GM18951 (cell line): ENCODE results near the gene TVP23A.

Experiments
- POLR2A ChIP-seq: IDR thresholded peaks from 4 replicates; pipeline ENCODE4 v1.6.1; 2011; ENCODE audit warnings: mild to moderate bottlenecking; ENCODE audit not compliant: insufficient read length, insufficient read depth; ENCODE audit errors: extremely low read depth
- in situ Hi-C: fragments of 300-500 bp; cut with MboI; formaldehyde crosslinking; loops from one replicate; pipeline ENCODE4 v1.12.0; 2022; ENCODE audit warnings: low sequenced_read_pairs, mixed read lengths, inconsistent platforms; ENCODE audit not compliant: unreplicated experiment

Gene TVP23A

DNA sequence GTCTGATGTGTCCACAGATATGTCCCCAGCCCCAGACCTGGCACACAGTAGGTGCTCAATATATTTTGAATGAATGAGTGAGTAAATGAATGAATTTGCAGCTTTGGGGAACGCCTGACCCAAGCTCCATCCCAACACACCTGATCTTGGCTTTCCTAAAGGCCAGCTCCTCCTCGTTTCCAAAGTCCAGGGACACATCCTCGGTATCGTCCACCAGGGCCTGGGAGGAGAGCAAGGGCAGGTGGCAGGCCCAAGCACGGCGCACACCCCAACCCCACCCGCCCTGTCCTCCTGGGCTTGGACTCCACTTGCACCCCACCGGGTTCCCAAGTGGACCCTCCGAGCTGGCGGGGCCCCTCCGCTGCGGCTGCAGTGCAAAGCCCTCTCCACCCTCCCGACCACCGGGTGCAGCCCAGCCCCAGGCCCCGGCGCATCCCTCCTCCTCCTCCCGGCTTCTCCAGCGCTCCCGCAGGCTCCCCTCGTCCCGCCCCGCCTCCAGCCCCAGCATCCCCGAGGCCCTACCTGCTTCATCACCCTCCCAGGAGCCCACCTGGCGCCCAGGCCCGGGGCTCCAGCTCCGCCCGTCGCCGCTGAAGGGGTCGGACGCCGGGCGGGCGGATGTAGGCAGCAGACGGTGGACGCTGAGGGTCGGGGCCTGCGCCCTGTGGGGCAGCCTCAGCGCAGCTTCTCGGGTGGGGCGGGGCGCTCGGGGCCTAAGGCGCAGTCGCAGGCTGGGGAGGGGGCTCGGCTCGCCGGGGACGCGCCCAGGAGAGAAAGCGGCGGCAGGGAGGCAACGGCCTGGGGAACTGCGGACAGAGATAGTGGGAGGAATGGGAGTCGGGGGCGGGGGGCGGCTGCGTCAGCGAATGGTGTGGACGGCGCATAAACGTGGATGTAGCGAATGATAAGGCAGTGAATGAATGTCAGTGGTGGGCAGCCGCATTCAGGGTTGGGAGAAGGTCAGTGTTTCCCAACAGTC, at the start of gene TVP23A:
TSS of gene TVP23A (minus strand) at position 832 of the 979 bp plus-strand sequence. CDS start at position 531, 301 bp downstream.
- in situ Hi-C loops, result no loop called here
- no peak for TF ChIP-seq POLR2A

DNA sequence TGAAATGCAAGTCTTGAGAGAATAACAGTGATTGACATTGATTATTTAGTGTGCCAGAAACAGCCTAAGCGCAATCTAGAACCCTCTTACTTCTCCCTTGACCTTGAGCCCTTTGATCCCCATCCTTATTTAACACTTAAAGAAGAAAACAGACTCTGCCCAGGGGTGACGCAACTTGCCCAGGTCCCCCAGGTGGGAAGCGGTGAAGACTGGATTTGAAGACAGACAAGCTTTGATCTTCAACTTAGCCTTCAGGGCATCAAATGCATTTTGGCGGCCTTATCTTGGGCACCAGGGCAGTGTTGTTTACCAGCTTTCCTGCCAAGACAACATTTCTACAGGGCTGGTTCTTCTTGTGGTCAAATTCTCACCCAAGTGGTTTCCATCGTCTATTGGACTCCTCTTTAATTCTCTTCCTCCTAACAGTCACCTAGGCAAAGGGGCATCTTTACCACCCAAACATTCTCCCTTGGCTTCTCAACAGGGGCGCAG, 49.6 kb upstream of the TVP23A start:
- in situ Hi-C loops, result no loop called here
- no peak for TF ChIP-seq POLR2A

DNA sequence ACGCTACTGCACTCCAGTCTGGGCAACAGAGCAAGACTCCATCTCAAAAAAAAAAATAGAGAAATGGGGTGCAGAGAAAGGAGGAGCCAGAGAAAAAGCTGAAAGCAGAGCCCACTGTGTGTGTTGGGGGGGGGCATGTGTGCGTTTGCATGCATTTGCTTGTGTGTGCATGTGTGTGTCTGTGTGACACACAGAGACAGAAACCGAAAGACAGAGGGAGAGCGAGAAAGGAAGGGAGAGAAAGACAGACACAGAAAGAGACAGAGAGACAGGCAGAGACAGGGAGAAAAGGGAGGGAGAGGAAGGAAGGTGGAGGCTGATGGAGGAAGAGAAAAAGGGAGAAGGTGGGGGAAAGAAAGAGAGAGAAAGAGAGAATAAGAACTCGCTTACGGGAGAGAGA, 48.6 kb upstream of the TVP23A start:
- TF ChIP-seq POLR2A, result no peak
- in situ Hi-C loops, result no loop called here

DNA sequence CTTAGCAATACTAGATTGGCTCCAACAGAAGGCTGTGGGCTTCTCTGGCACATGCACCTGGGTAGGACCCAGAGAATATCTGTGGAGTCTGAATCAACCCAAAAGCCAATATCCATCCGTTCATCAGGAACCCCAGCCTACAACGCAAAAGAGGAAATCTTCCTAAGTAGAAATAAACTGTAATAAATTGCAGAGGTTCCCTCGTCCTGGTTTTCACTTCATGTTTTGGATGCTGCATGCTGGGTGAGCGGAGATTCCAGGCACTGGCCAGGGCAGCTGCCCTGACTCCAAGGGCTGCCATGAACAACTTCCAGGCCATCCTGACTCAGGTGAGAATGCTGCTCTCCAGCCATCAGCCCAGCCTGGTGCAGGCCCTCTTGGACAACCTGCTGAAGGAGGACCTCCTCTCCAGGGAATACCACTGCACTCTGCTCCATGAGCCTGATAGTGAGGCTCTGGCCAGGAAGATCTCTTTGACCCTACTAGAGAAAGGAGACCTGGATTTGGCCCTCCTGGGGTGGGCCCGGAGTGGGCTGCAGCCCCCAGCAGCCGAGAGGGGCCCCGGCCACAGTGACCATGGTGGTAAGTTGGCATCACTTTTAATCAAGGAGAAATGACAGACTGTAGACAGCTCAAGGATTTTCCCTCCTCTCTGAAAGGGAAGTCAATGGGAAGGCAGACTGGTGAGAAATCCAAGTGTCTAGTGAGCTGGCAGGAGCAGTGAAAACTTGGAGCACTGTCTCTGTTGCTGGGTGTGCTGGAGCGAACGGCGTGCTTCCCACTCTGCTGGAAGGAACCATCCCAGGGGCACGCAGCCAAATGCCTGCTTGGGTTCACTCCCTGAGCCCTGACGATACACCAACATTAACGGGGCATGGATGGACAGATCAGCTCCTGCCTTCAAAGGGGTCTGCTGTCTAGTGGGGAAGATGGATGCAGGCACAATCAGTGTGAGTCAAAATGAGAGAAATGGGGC, 47.7 kb upstream of the TVP23A start:
- in situ Hi-C loops, result no loop called here
- TF ChIP-seq POLR2A, result no peak

DNA sequence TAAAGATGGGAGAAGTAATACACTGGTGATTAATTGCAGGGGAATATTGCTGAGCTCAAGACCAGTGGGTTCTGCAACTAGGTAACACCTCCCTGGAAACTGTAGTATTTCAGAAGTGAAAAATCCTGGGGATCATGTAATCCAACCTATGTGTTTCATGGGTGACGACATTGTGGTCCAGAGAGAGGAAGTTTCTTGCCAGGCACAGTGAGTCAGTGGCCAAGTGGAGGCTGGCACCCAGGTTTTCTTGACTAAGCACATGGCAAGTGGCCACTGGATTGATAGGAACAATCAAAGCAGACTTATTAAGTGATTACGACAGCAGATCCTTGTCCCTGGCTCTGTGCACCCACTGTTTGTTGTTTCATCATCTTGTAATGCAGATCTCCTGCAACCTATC, 43.8 kb upstream of the TVP23A start:
- no peak for TF ChIP-seq POLR2A
- in situ Hi-C loops, result no loop called here

DNA sequence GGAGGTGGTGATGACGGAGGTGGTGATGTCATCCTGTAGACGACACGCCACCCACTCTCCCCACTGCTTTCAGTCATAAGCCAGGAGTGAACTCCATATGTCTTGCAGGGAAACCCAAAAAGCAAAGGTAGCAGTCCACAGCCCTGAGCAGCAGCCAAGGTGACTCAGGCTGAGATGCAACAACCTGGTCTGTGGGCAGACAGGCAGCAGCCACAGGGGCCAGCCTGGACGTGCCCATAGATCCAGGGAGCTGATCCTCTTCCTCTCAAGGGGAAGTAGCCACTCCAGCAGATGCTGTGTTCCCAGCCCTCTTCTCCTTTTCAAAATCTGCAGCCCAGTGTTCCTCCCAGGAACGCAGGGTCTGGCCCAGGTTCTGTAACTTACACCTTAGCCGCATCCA, 41.1 kb upstream of the TVP23A start:
- no peak for TF ChIP-seq POLR2A
- in situ Hi-C loops, result no loop called here

DNA sequence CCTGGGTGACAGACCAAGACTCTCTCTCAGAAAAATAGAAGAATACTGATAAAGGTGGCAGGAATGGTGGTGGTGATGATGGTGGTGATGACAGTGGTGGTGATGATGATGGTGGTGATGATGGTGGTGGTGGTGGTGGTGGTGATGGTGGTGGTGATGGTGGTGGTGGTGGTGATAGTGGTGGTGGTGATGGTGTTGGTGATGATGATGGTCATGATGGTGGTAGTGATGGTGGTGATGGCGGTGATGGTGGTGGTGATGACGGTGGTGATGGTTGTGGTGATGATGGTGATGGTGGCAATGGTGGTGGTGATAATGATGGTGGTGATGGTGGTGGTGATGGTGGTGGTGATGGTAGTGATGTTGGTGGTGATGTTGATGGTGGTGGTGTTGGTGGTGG, 40.4 kb upstream of the TVP23A start:
- TF ChIP-seq POLR2A, result no peak
- in situ Hi-C loops, result no loop called here

DNA sequence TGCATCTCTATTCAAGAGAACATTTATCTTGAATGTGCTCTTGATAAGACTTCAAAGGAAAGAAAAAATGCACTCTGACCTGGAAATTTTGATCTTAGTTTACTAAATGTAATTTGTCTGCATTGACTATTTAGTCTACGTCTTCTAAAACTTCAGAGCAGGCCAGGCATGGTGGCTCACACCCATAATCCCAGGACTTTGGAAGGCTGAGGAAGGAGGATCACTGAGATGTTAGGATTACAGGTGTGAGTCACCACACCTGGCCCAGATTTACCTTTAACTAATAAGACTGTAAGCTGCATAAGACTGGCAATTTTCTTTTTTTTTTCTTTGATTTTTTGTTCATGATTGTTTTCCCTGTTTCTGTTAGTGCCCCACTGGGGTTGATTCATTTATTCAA, 39.6 kb upstream of the TVP23A start:
- in situ Hi-C loops, result no loop called here
- TF ChIP-seq POLR2A, result no peak

DNA sequence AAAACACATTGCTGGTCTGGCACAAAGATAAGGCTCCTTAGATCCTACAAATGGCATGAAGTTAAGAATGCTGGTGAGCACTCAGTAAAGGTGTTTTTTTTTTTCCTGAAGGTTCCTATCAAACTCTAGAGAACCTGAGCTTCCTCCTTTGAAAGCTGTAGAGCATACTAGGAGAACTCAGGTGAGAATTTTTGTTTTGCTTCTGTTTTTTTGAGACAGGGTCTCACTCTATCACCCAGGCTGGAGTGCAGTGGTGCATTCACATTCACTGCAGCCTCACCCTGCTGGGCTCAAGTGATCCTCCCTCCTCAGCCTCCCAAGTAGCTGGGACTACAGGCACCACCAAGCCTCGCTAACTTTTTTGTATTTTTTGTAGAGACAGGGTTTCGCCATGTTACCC, 37.4 kb upstream of the TVP23A start:
- no peak for TF ChIP-seq POLR2A
- in situ Hi-C loops, result no loop called here

DNA sequence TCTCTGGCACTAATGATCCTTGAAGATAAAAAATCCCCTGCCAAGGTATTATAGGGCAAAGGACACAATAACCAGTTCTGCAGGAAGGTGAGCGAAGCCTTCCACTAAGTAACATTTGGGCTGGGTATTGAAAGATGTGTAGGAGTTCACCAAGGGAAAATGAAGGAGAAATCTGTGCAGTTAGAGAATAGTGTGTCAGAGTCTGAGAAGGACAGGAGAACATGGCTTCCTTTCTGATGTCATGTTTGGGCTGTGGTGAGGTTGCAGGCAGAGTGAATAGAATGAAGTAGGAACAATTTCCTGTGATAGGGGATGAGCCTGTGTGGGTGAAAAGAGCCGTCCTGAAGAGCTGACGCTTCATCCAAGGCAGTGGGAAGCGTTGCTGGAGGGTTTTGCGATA, 34.4 kb upstream of the TVP23A start:
- in situ Hi-C loops, result no loop called here
- TF ChIP-seq POLR2A, result no peak

DNA sequence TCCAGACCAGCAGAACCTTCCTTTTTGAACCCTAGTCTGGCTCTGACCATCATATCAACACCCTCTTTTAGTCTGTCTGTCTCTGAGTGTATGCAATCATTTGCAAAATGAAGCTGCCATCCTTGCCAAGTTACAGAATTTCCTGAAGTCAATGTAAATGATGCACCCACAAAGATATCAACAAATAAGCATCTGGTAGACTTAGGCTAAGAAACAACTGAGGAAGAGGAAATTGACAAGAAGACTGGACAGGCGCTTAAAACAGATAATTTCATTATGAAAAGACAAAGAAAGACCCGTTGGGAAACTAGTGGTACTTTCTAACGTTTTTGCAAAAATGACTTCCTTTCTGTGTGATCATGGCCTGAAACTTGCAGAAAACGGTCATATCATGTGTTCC, 33.7 kb upstream of the TVP23A start:
- TF ChIP-seq POLR2A, result no peak

DNA sequence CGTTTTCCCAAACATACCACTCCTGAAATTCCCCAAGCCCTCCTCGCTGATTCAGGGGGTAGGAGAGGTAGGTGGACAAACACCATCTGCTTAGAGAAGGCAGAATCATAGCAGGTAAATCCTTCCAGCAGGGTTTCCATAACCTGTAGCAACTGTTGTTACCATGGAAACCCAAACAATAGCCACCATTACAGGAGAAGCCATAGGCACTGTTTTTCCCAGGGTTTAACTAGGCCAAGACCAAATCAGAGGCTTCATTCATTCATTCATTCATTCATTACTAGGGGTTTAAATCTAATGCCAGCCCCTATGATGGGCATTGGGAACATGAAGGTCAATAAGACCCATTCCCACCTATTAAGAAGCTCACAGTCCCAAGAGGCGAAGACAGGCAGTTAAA, 32.9 kb upstream of the TVP23A start:
- in situ Hi-C loops, result no loop called here
- no peak for TF ChIP-seq POLR2A

More for the DNA sequence above, 33.7 kb upstream of the TVP23A start:
- in situ Hi-C loops, result no loop called here

DNA sequence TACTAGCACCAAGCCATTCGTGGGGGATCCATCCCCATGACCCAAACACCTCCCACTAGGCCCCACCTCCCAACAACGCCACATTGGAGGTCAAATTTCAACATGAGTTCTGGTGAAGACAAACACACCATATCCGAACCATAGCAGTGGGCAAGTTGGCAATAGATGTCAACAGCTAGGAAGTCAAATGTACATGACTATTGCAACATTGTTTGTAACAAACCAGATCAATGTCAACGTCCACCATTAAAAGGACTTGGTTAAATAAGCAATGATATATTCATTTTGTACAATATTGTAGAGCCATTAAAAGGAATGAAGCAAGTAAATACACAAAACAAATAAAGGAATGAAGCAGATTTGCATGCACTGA, 31.9 kb upstream of the TVP23A start:
- TF ChIP-seq POLR2A, result no peak

DNA sequence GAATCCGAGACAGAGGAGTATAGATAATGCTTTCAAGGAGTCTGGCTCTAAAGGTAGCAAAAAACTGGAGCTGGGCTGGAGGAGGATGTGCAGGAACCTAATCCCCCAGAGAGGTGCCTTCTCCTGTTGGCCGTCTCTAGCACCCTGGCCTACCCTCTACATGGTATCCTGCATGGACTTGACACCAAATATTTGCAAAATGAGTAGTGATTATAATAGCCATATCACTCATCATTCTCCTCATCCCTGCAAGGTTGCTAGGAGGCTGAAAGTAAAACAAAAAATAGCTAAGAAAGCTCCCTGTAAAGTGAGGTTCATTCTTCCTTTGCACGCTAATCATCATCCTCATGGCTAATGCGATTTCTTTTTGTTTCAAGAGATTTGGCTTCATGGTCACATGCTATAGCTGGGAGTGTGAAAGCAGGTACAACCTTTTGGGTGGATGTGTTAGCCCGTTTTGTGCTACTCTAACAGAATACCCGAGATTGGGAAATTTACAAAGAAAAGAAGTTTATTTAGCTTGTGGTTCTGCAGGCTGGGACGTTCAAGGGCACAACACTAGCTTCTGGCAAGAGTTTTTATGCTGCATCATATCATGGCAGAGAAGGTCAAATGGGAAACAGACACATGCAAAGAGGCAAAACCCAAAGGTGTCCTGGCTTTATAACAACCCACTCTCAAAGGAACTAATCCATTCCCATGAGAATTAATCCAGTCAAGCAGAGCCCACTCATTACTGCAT, 31.3 kb upstream of the TVP23A start:
- in situ Hi-C loops, result no loop called here
- TF ChIP-seq POLR2A, result no peak

More for the DNA sequence above, 31.9 kb upstream of the TVP23A start:
- in situ Hi-C loops, result no loop called here
